Measurements from ENCODE around the gene KCNIP1.

Gene KCNIP1

DNA sequence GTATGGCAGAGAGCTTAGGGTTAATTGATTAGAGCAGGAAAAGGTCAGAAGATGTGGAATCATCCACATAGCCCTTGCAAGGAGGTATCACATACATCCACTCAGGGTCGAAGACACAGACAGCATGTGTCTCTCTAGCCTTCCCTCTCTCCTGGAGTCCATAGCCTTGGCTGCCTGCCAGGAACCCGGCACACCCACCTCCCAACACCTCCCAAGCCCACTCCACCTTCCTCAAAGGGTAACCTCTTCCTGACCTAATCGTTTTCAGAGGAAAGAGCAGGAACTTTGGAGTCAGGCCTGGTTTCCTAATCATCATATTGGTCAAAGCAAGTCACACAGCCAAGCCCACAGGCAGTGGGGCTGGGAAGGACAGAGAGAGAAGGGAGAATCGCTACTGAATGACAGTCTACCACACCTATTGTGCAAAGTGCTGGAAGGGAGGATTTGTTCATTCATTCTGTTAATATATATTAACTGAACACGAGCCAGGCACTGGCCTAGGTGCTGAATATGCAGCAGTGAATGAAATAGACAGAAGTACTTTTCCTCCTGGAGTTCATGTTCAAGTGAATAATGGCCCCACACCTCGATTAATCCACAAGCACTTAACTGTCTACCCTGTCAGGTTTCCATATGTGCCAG, 107.8 kb downstream of the KCNIP1 start:
- no peaks in the 10 kb centered on the region for H3K27me3 ChIP-seq (ENCODE audit: insufficient read depth, poor library complexity, severe bottlenecking)
- H3K4me3 ChIP-seq (replicated peaks; ENCODE audit: insufficient read depth, low read length): no peak overlapping the region
- DNase-seq (ENCODE audit: low read depth in 1 of 2, low spot score in 1 of 2): no peak
- TF ChIP-seq, protein P1, sequence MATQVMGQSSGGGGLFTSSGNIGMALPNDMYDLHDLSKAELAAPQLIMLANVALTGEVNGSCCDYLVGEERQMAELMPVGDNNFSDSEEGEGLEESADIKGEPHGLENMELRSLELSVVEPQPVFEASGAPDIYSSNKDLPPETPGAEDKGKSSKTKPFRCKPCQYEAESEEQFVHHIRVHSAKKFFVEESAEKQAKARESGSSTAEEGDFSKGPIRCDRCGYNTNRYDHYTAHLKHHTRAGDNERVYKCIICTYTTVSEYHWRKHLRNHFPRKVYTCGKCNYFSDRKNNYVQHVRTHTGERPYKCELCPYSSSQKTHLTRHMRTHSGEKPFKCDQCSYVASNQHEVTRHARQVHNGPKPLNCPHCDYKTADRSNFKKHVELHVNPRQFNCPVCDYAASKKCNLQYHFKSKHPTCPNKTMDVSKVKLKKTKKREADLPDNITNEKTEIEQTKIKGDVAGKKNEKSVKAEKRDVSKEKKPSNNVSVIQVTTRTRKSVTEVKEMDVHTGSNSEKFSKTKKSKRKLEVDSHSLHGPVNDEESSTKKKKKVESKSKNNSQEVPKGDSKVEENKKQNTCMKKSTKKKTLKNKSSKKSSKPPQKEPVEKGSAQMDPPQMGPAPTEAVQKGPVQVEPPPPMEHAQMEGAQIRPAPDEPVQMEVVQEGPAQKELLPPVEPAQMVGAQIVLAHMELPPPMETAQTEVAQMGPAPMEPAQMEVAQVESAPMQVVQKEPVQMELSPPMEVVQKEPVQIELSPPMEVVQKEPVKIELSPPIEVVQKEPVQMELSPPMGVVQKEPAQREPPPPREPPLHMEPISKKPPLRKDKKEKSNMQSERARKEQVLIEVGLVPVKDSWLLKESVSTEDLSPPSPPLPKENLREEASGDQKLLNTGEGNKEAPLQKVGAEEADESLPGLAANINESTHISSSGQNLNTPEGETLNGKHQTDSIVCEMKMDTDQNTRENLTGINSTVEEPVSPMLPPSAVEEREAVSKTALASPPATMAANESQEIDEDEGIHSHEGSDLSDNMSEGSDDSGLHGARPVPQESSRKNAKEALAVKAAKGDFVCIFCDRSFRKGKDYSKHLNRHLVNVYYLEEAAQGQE (IDR thresholded peaks at IDR 0.05; ENCODE audit: insufficient replicate concordance, low read depth): peak; percentile 85
- no peak for TF ChIP-seq GABPA (IDR thresholded peaks at IDR 0.05; ENCODE audit: low read depth)
- H3K27ac ChIP-seq (replicated peaks): no peak overlapping the region

- DNase-seq (ENCODE audit: low read depth in 1 of 2, low spot score in 1 of 2): no peak
- no peaks in the 10 kb centered on the region for H3K27me3 ChIP-seq (ENCODE audit: insufficient read depth, poor library complexity, severe bottlenecking)
- no peak overlapping the region for H3K27ac ChIP-seq (replicated peaks)
- H3K4me3 ChIP-seq (replicated peaks; ENCODE audit: insufficient read depth, low read length): no peak overlapping the region
- TF ChIP-seq SPI1 (IDR thresholded peaks at IDR 0.05; ENCODE audit: borderline replicate concordance, low read depth) (no peak), POLR2AphosphoS5 (IDR thresholded peaks at IDR 0.05; ENCODE audit: low read depth) (no peak), GABPA (IDR thresholded peaks at IDR 0.05; ENCODE audit: low read depth) (no peak)
- TF ChIP-seq, protein P1 (IDR thresholded peaks at IDR 0.05; ENCODE audit: insufficient replicate concordance, low read depth): no peak
Observed at GRCh38 chr5:170612256-170612678, 108.4 kb downstream of the KCNIP1 start.

DNA sequence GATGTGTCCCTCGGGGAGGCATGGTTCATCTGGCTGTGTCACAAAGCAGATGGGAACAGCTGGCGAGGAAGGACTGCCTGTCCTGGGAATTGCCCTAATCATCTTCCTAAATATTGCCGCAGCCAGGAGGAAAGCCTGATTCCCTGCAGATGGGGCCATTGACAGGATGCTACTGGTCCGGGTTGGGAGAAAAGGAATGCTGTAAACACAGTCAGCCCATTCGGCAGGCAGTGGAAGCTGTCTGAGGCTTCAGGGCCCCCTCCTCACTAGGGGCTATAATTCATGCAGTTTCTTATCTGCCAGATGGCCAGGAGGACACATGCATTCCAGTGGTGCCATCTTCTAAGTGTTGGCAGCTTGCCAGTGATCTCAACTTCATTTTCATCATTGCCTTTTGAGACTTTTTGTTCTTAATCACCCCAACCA, 110.3 kb downstream of the KCNIP1 start:
- Histone ChIP-seq H3K27me3 (ENCODE audit: insufficient read depth, poor library complexity, severe bottlenecking) (no peaks in the 10 kb centered on the region), H3K27ac (replicated peaks) (no peak overlapping the region), H3K4me3 (replicated peaks; ENCODE audit: insufficient read depth, low read length) (no peak overlapping the region)
- TF ChIP-seq, protein P1 (IDR thresholded peaks at IDR 0.05; ENCODE audit: insufficient replicate concordance, low read depth): no peak
- no peak for TF ChIP-seq POLR2AphosphoS5 (IDR thresholded peaks at IDR 0.05; ENCODE audit: low read depth)
- TF ChIP-seq GABPA (IDR thresholded peaks at IDR 0.05; ENCODE audit: low read depth): no peak
- TF ChIP-seq CTCF (IDR thresholded peaks at IDR 0.05; ENCODE audit: insufficient read depth, low read length): no peak
- TF ChIP-seq SPI1 (IDR thresholded peaks at IDR 0.05; ENCODE audit: borderline replicate concordance, low read depth): no peak
- DNase-seq (ENCODE audit: low read depth in 1 of 2, low spot score in 1 of 2): no peak

- no peak overlapping the region for H3K27ac ChIP-seq (replicated peaks)
Observed at GRCh38 chr5:170614720-170615119, 110.9 kb downstream of the KCNIP1 start.

More at GRCh38 chr5:170614720-170615119, 110.9 kb downstream of the KCNIP1 start:
- no peak for DNase-seq (ENCODE audit: low read depth in 1 of 2, low spot score in 1 of 2)
- TF ChIP-seq CTCF (IDR thresholded peaks at IDR 0.05; ENCODE audit: insufficient read depth, low read length) (no peak), SPI1 (IDR thresholded peaks at IDR 0.05; ENCODE audit: borderline replicate concordance, low read depth) (no peak), POLR2AphosphoS5 (IDR thresholded peaks at IDR 0.05; ENCODE audit: low read depth) (no peak), GABPA (IDR thresholded peaks at IDR 0.05; ENCODE audit: low read depth) (no peak)
- TF ChIP-seq, protein P1 (IDR thresholded peaks at IDR 0.05; ENCODE audit: insufficient replicate concordance, low read depth): no peak
- no peak overlapping the region for H3K4me3 ChIP-seq (replicated peaks; ENCODE audit: insufficient read depth, low read length)
- H3K27me3 ChIP-seq (ENCODE audit: insufficient read depth, poor library complexity, severe bottlenecking): no peaks in the 10 kb centered on the region

Measured in HL-60 (cell line).